GM12892 (cell line): ENCODE data around the gene ERO1B.

Source experiments
- POLR2A ChIP-seq: IDR thresholded peaks from 2 replicates; pipeline ENCODE4 v1.6.1; 2011; ENCODE audit warnings: low read depth, low read length, control low read depth
- POLR2AphosphoS5 ChIP-seq: IDR thresholded peaks from 2 replicates; pipeline ENCODE4 v1.6.1; 2011; ENCODE audit warnings: low read depth, low read length, control low read depth
- TAF1 ChIP-seq: IDR thresholded peaks from 2 replicates; pipeline ENCODE4 v1.6.1; 2011; ENCODE audit warnings: low read depth, mild to moderate bottlenecking, control low read depth, low read length, borderline replicate concordance

- TF ChIP-seq POLR2A (no peak), POLR2AphosphoS5 (no peak), TAF1 (no peak)
These were observed 42.2 kb upstream of the ERO1B start for GRCh38 chr1:236323819-236324411.
